HL-60 (cell line): ENCODE measurements around the gene DPCD.

Experiments used
- CTCF ChIP-seq: IDR thresholded peaks from one replicate; pipeline ENCODE4 v1.5.1; 2011; ENCODE audit warnings: low read length, control low read depth, inconsistent platforms; ENCODE audit not compliant: insufficient read depth
- GABPA ChIP-seq: IDR thresholded peaks from 2 replicates; pipeline ENCODE4 v1.6.1; 2012; ENCODE audit warnings: low read depth
- POLR2AphosphoS5 ChIP-seq: IDR thresholded peaks from 2 replicates; pipeline ENCODE4 v1.6.1; 2012; ENCODE audit warnings: low read depth
- REST ChIP-seq: IDR thresholded peaks from 2 replicates; pipeline ENCODE4 v1.6.1; 2012; ENCODE audit warnings: low read depth; ENCODE audit not compliant: insufficient replicate concordance
- SPI1 ChIP-seq: IDR thresholded peaks from 2 replicates; pipeline ENCODE4 v1.6.1; 2012; ENCODE audit warnings: low read depth, mild to moderate bottlenecking, borderline replicate concordance

- TF ChIP-seq CTCF (no peak), POLR2AphosphoS5 (no peak), GABPA (no peak), REST (no peak), SPI1 (no peak)
Measured at GRCh38 chr10:101607124-101607523, 19.0 kb downstream of the DPCD start.
